Liver (tissue), 9 donors: Measurements from ENCODE around the gene LAMTOR5. TPM values are rescaled to one million over a fixed set of nuclear protein-coding genes. Genes with fewer than 3 reads are reported as not detected.

ENCODE experiments used
- DNase-seq: peaks from one replicate; pipeline ENCODE4 v3.0.0-alpha.2; 2017; ENCODE audit warnings: low spot score
- H3K27ac ChIP-seq, 2 donors: one replicate each; pipeline ENCODE4 v1.7.0; 2013; ENCODE audit warnings: inconsistent platforms in 2 of 2, low read length in 2 of 2, control low read depth in 1 of 2, low read depth in 1 of 2, mild to moderate bottlenecking in 1 of 2
- H3K27me3 ChIP-seq, 4 donors: one replicate each; pipeline versions ENCODE4 v1.6.1 to v1.7.0; 2013; ENCODE audit warnings: low read length in 3 of 4, inconsistent platforms in 1 of 4, mild to moderate bottlenecking in 1 of 4, moderate library complexity in 1 of 4; ENCODE audit not compliant: control insufficient read depth in 4 of 4, insufficient read depth in 4 of 4
- H3K36me3 ChIP-seq, 4 donors: one replicate each; pipeline versions ENCODE4 v1.6.1 to v1.7.0; 2013; ENCODE audit warnings: low read length in 3 of 4, mild to moderate bottlenecking in 3 of 4, low read depth in 1 of 4, moderate library complexity in 1 of 4; ENCODE audit not compliant: control insufficient read depth in 4 of 4, insufficient read depth in 3 of 4
- H3K4me1 ChIP-seq, 4 donors: one replicate each; pipeline versions ENCODE4 v1.6.1 to v1.7.0; 2013; ENCODE audit warnings: low read length in 3 of 4, mild to moderate bottlenecking in 3 of 4, moderate library complexity in 1 of 4; ENCODE audit not compliant: control insufficient read depth in 4 of 4, insufficient read depth in 4 of 4
- H3K4me3 ChIP-seq, 3 donors: one replicate each; pipeline versions ENCODE4 v1.6.1 to v1.7.0; 2013; ENCODE audit warnings: low read length in 3 of 3, control low read depth in 1 of 3, low read depth in 1 of 3, mild to moderate bottlenecking in 1 of 3
- H3K9ac ChIP-seq, 2 donors: one replicate each; pipeline ENCODE4 v1.7.0; 2013; ENCODE audit warnings: low read length in 2 of 2, mild to moderate bottlenecking in 2 of 2, moderate library complexity in 2 of 2, control low read depth in 1 of 2, low read depth in 1 of 2
- H3K9me3 ChIP-seq, 4 donors: one replicate each; pipeline versions ENCODE4 v1.6.1 to v1.7.0; 2013; ENCODE audit warnings: low read length in 3 of 4; ENCODE audit not compliant: control insufficient read depth in 4 of 4
- CTCF ChIP-seq: fragments of 150-350 bp; IDR thresholded peaks from 2 replicates; pipeline ENCODE4 v1.5.1; 2017; ENCODE audit warnings: improper control_type of control experiment, low read depth, low read length; ENCODE audit not compliant: missing input control
- EGR1 ChIP-seq, 2 donors: IDR thresholded peaks; 2 replicates each; pipeline ENCODE4 v1.6.1; 2016 to 2018; ENCODE audit warnings: antibody characterized with exemption in 2 of 2, low read depth in 2 of 2
- FOXA2 ChIP-seq: IDR thresholded peaks from 2 replicates; pipeline ENCODE4 v1.6.1; 2016; ENCODE audit warnings: antibody characterized with exemption
- GABPA ChIP-seq, 2 donors: IDR thresholded peaks in 1 of 2; conservative IDR thresholded peaks in 1 of 2; 2 replicates each; pipeline ENCODE4 v1.6.1; 2016; ENCODE audit warnings: antibody characterized with exemption in 2 of 2, mild to moderate bottlenecking in 1 of 2, moderate library complexity in 1 of 2
- HNF4A ChIP-seq, 2 donors: conservative IDR thresholded peaks; 2 replicates each; pipeline ENCODE4 v1.6.1; 2016; ENCODE audit warnings: antibody characterized with exemption in 2 of 2, mild to moderate bottlenecking in 2 of 2
- HNF4G ChIP-seq: IDR thresholded peaks from 2 replicates; pipeline ENCODE4 v1.6.1; 2016; ENCODE audit warnings: antibody characterized with exemption
- JUND ChIP-seq, 2 donors: IDR thresholded peaks; 2 replicates each; pipeline ENCODE4 v1.6.1; 2016; ENCODE audit warnings: antibody characterized with exemption in 2 of 2
- MAX ChIP-seq: IDR thresholded peaks from 2 replicates; pipeline ENCODE4 v1.6.1; 2016; ENCODE audit warnings: antibody characterized with exemption
- RAD21 ChIP-seq, 2 donors: IDR thresholded peaks; 2 replicates each; pipeline ENCODE4 v1.6.1; 2016; ENCODE audit warnings: antibody characterized with exemption in 2 of 2, mild to moderate bottlenecking in 2 of 2
- RXRA ChIP-seq, 2 donors: IDR thresholded peaks; 2 replicates each; pipeline ENCODE4 v1.6.1; 2017 to 2018; ENCODE audit warnings: antibody characterized with exemption in 2 of 2, mild to moderate bottlenecking in 1 of 2
- SP1 ChIP-seq: IDR thresholded peaks from 2 replicates; pipeline ENCODE4 v1.6.1; 2018; ENCODE audit warnings: antibody characterized with exemption, mild to moderate bottlenecking
- TAF1 ChIP-seq: conservative IDR thresholded peaks from 2 replicates; pipeline ENCODE4 v1.6.1; 2016; ENCODE audit warnings: antibody characterized with exemption, mild to moderate bottlenecking
- YY1 ChIP-seq: IDR thresholded peaks from 2 replicates; pipeline ENCODE4 v1.6.1; 2016; ENCODE audit warnings: antibody characterized with exemption, mild to moderate bottlenecking
- ZBTB33 ChIP-seq: IDR thresholded peaks from 2 replicates; pipeline ENCODE4 v1.6.1; 2016; ENCODE audit warnings: antibody characterized with exemption
- WGBS: extraction: QIAGEN DNeasy Blood & Tissue Kit; methylation state at CpG from one replicate; pipeline ENCODE4 v1.1.7; 2013; 5-methylcytosine and 5-hydroxymethylcytosine counted together
- polyA plus RNA-seq, 2 donors: library from polyadenylated mRNA; stranded (reverse) in 1 of 2; unstranded in 1 of 2; fragments of 200-250 nt in 1 of 2; fragments of >200 nt in 1 of 2; fragmentation: Nextera tagmentation in 1 of 2; extraction: Ambion mirVana in 1 of 2; gene quantifications; one replicate each; pipeline versions ENCODE4 v1.2.1 to v1.2.3, GENCODE V29; 2013 to 2015
- total RNA-seq, 2 donors: library from RNA; depleted of rRNA; stranded (reverse); fragments of >200 nt; gene quantifications; one replicate each; pipeline ENCODE4 v1.2.3, GENCODE V29; 2014
- donor health status: healthy.
- donor health status: healthy.
- donor health status: healthy.
- donor health status: healthy.
- donor health status: healthy.

LAMTOR5 gene
- total and polyA plus RNA-seq, 4 donors, result 30.0 to 182 (median 94.3) TPM

- 94% methylated on average over 1 of the region's 1 CpG for WGBS
- Histone ChIP-seq H3K4me1 (peaks cover 0 to 2% (median 0%) of the 10 kb centered on the region in 4 donors), H3K4me3 (no peak overlapping the region), H3K9ac (no peak overlapping the region), H3K36me3 (peaks cover 0 to 14% (median 2%) of the 10 kb centered on the region in 4 donors), H3K9me3 (no peaks in the 10 kb centered on the region), H3K27ac (no peak overlapping the region), H3K27me3 (no peaks in the 10 kb centered on the region)
- no peak for DNase-seq
- no peak for TF ChIP-seq JUND (IDR thresholded peaks at IDR 0.05)
Measured at GRCh38 chr1:110361856-110362255, 45.6 kb downstream of the LAMTOR5 start.

- Histone ChIP-seq H3K36me3 (peaks cover 0 to 19% (median 2%) of the 10 kb centered on the region in 4 donors), H3K27ac (no peak overlapping the region), H3K4me3 (no peak overlapping the region), H3K9me3 (no peaks in the 10 kb centered on the region), H3K27me3 (no peaks in the 10 kb centered on the region), H3K4me1 (no peaks in the 10 kb centered on the region), H3K9ac (no peak overlapping the region)
- 95% methylated on average over 2 of the region's 2 CpGs for WGBS
- DNase-seq, result no peak
- TF ChIP-seq RXRA (IDR thresholded peaks at IDR 0.05), result no peak
- TF ChIP-seq RAD21 (IDR thresholded peaks at IDR 0.05), result no peak
- no peak for TF ChIP-seq ZBTB33
- no peak for TF ChIP-seq JUND (IDR thresholded peaks at IDR 0.05)
- TF ChIP-seq YY1, result no peak
- no peak for TF ChIP-seq HNF4A (conservative IDR thresholded peaks at IDR 0.05)
- no peak for TF ChIP-seq SP1
- no peak for TF ChIP-seq EGR1 (IDR thresholded peaks at IDR 0.05; ENCODE audit: low read depth in 2 of 2)
Measured at GRCh38 chr1:110360431-110360830, 47.1 kb downstream of the LAMTOR5 start.

- Histone ChIP-seq H3K27ac (no peak overlapping the region), H3K27me3 (no peaks in the 10 kb centered on the region), H3K36me3 (peaks cover 0 to 8% (median under 1%) of the 10 kb centered on the region in 4 donors), H3K4me3 (no peak overlapping the region), H3K9ac (no peak overlapping the region), H3K9me3 (no peaks in the 10 kb centered on the region), H3K4me1 (peaks cover 0 to 1% (median 0%) of the 10 kb centered on the region in 4 donors)
- DNase-seq, result no peak
- 62% methylated on average over 2 of the region's 2 CpGs for WGBS
- peak in 1 of 2 donors; percentile 68 for TF ChIP-seq JUND (IDR thresholded peaks at IDR 0.05)
- no peak for TF ChIP-seq HNF4G
Measured at GRCh38 chr1:110356379-110356778, 51.1 kb downstream of the LAMTOR5 start.

- Histone ChIP-seq H3K36me3 (peaks cover 0 to 8% (median under 1%) of the 10 kb centered on the region in 4 donors), H3K27me3 (no peaks in the 10 kb centered on the region), H3K4me1 (peaks cover 0 to 4% (median under 1%) of the 10 kb centered on the region in 4 donors), H3K9ac (no peak overlapping the region), H3K27ac (no peak overlapping the region), H3K4me3 (no peak overlapping the region), H3K9me3 (no peaks in the 10 kb centered on the region)
- no peak for TF ChIP-seq YY1
- TF ChIP-seq FOXA2, result no peak
- no peak for TF ChIP-seq HNF4G
- TF ChIP-seq TAF1, result no peak
- TF ChIP-seq RAD21 (IDR thresholded peaks at IDR 0.05), result no peak
- no peak for TF ChIP-seq GABPA (IDR thresholded peaks at IDR 0.05 in 1 of 2, conservative IDR thresholded peaks at IDR 0.05 in 1 of 2)
- no peak for TF ChIP-seq CTCF
- no peak for TF ChIP-seq MAX
- no peak for TF ChIP-seq EGR1 (IDR thresholded peaks at IDR 0.05; ENCODE audit: low read depth in 2 of 2)
- no peak for DNase-seq
- WGBS, result 36% methylated on average over 1 of the region's 1 CpG
Measured at GRCh38 chr1:110355321-110355720, 52.2 kb downstream of the LAMTOR5 start.
